ENCODE results near the gene SLC16A2.

The SLC16A2 gene

DNA sequence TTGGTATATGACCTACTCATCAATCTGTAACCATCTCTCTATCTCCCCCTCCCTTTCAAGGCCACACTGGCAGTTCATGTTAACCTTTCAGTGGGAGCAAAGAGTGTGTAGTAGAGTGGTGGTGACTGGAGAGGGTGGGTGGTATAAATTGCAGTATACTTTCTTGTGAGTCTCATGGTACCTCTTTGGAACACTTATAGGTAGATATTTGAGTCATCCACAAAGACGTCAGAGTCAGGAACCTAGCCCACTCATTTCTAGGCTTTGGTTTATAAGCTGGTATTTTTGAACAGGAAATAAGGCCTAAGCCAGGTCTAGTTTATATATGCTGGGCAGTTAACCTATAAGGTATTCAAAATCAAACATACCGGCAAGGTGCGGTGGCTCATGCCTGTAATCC, 156.8 kb downstream of the SLC16A2 start:
- no peaks in the 10 kb centered on the region for H3K36me3 ChIP-seq (replicated peaks; ENCODE audit: insufficient read depth, low read length)
- TF ChIP-seq EZH2 (optimal IDR thresholded peaks at IDR 0.05; ENCODE audit: low read depth, low read length) (no peak), EZH2phosphoT487 (IDR thresholded peaks at IDR 0.05; ENCODE audit: low read length) (no peak)
- TF ChIP-seq, protein P1, sequence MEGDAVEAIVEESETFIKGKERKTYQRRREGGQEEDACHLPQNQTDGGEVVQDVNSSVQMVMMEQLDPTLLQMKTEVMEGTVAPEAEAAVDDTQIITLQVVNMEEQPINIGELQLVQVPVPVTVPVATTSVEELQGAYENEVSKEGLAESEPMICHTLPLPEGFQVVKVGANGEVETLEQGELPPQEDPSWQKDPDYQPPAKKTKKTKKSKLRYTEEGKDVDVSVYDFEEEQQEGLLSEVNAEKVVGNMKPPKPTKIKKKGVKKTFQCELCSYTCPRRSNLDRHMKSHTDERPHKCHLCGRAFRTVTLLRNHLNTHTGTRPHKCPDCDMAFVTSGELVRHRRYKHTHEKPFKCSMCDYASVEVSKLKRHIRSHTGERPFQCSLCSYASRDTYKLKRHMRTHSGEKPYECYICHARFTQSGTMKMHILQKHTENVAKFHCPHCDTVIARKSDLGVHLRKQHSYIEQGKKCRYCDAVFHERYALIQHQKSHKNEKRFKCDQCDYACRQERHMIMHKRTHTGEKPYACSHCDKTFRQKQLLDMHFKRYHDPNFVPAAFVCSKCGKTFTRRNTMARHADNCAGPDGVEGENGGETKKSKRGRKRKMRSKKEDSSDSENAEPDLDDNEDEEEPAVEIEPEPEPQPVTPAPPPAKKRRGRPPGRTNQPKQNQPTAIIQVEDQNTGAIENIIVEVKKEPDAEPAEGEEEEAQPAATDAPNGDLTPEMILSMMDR (IDR thresholded peaks at IDR 0.05; ENCODE audit: low read length), result no peak
- DNase-seq, result no peak
- no peaks in the 10 kb centered on the region for H3K4me1 ChIP-seq (ENCODE audit: low read length)
- no peak overlapping the region for H3K9ac ChIP-seq (ENCODE audit: low read length)
- H2AFZ ChIP-seq (ENCODE audit: low read length), result no peak overlapping the region
- H3K4me3 ChIP-seq (ENCODE audit: low read length), result no peak overlapping the region
- H3K9me2 ChIP-seq (replicated peaks; ENCODE audit: insufficient read depth, low read length), result no peaks in the 10 kb centered on the region
- H4K20me1 ChIP-seq (ENCODE audit: insufficient read depth, low read length), result no peaks in the 10 kb centered on the region
- H3K4me2 ChIP-seq (ENCODE audit: low read depth, low read length), result no peak overlapping the region
- H3K27ac ChIP-seq (ENCODE audit: low read length), result no peak overlapping the region
- no peaks in the 10 kb centered on the region for H3F3A ChIP-seq (ENCODE audit: insufficient read depth, low read length)
- no peaks in the 10 kb centered on the region for H3K9me3 ChIP-seq (replicated peaks; ENCODE audit: insufficient read depth, low read length)
- no peaks in the 10 kb centered on the region for H3K79me2 ChIP-seq (ENCODE audit: low read length)
- no peaks in the 10 kb centered on the region for H3K27me3 ChIP-seq (replicated peaks; ENCODE audit: insufficient read depth, low read length)

DNA sequence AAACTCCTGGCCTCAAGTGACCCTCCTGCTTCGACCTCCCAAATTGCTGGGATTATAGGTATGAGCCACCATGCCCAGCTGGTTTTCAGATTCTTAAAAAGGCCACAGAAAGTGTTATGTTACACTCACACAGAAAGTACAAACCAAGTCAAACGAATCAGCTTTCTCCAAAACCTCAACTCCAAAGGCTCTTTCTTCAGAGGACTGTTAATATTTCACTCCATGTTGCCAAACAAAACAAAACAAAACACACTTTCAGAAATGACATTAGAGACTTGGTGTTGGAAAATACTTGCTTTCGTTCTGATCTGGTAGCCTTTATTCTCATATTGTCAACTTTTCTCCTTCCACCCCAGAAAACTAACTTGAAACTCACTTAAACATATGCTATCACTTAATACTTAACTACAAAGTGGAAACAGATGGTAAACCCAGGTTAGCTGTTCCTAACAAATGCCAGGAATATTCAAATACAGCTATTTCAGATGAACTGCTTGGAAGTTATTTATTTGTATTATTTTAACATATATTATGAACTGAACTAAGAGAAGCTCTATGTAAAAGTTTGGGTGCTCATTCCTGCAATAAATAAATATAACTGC, 158.4 kb downstream of the SLC16A2 start:
- no peak overlapping the region for H3K4me3 ChIP-seq (ENCODE audit: low read length)
- no peaks in the 10 kb centered on the region for H3K79me2 ChIP-seq (ENCODE audit: low read length)
- H3K36me3 ChIP-seq (replicated peaks; ENCODE audit: insufficient read depth, low read length), result no peaks in the 10 kb centered on the region
- no peak overlapping the region for H3K9ac ChIP-seq (ENCODE audit: low read length)
- H3K4me1 ChIP-seq (ENCODE audit: low read length), result no peaks in the 10 kb centered on the region
- TF ChIP-seq, protein P1 (IDR thresholded peaks at IDR 0.05; ENCODE audit: low read length), result no peak
- TF ChIP-seq EZH2 (optimal IDR thresholded peaks at IDR 0.05; ENCODE audit: low read depth, low read length) (no peak), EZH2phosphoT487 (IDR thresholded peaks at IDR 0.05; ENCODE audit: low read length) (no peak)
- no peak overlapping the region for H2AFZ ChIP-seq (ENCODE audit: low read length)
- no peak for DNase-seq
- no peaks in the 10 kb centered on the region for H3K9me3 ChIP-seq (replicated peaks; ENCODE audit: insufficient read depth, low read length)
- H3K27ac ChIP-seq (ENCODE audit: low read length), result no peak overlapping the region
- H3K27me3 ChIP-seq (replicated peaks; ENCODE audit: insufficient read depth, low read length), result no peaks in the 10 kb centered on the region
- H4K20me1 ChIP-seq (ENCODE audit: insufficient read depth, low read length), result no peaks in the 10 kb centered on the region
- H3K4me2 ChIP-seq (ENCODE audit: low read depth, low read length), result no peak overlapping the region
- no peaks in the 10 kb centered on the region for H3K9me2 ChIP-seq (replicated peaks; ENCODE audit: insufficient read depth, low read length)
- H3F3A ChIP-seq (ENCODE audit: insufficient read depth, low read length), result no peaks in the 10 kb centered on the region

Data from MM.1S (cell line).